ENCODE results near the gene TLX2. TPM values are rescaled to one million over a fixed set of nuclear protein-coding genes. Genes with fewer than 3 reads are reported as not detected.
A peak's percentile ranks its signal among the peaks of the same experiment; 100 is the strongest.

TLX2 gene
- total and polyA plus RNA-seq, 2 of the 13 experiments (the other 11 are each of a cell fraction or from before 2014, with no cell fraction given) = 0.05 to 0.20 TPM

- TF ChIP-seq ZBTB40 (IDR thresholded peaks at IDR 0.05) (no peak), ZBTB40 (CRISPR knock-in tag; IDR thresholded peaks at IDR 0.05) (0 out of 2 replicates have a peak, but pooled peaks have one; percentile 21), KDM1A (CRISPR knock-in tag; IDR thresholded peaks at IDR 0.05) (no peak), ZHX2 (IDR thresholded peaks at IDR 0.05; ENCODE audit: low read depth) (0 out of 2 replicates have a peak, but pooled peaks have one; percentile 1), ZHX2 (CRISPR knock-in tag; IDR thresholded peaks at IDR 0.05; ENCODE audit: borderline replicate concordance) (no peak), ZFY (CRISPR knock-in tag; IDR thresholded peaks at IDR 0.05) (no peak)
Observed at GRCh38 chr2:74515981-74516633, 1.9 kb downstream of the TLX2 start (continued).

Data from HepG2 (cell line).